Measurements from ENCODE around the gene BANP.

DNA sequence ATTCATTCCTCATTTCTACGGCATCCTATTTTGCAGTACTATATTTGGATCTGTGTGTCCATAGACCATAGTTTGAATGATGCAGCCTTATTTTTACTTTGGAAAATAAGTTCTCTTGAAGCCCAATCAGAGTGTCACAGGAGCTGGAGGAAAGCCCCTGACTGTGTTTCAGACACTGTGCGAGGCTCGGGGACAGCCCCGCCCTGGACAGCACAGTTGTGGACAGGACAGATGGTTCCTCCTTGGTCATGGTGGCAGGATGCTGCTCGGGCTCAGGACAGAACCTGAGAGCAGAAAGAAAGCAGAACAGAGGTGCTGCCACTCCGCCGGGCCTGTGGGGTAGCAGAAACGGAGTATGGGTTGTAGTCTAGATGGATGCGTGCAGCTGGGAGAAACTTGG lies 22.9 kb downstream of the BANP start:
- TF ChIP-seq, protein P1, sequence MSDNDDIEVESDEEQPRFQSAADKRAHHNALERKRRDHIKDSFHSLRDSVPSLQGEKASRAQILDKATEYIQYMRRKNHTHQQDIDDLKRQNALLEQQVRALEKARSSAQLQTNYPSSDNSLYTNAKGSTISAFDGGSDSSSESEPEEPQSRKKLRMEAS (IDR thresholded peaks at IDR 0.05; ENCODE audit: insufficient read depth, insufficient read length), result no peak
- TF ChIP-seq POLR2A (IDR thresholded peaks at IDR 0.05; ENCODE audit: low read depth, low read length) (no peak), CTCF (IDR thresholded peaks at IDR 0.05; ENCODE audit: extremely low read depth in 1 of 2, insufficient read depth in 1 of 2, low read depth in 1 of 2, low read length in 2 of 2) (no peak), POLR2AphosphoS5 (IDR thresholded peaks at IDR 0.05; ENCODE audit: insufficient read depth, low read depth, low read length) (no peak), EZH2 (IDR thresholded peaks at IDR 0.05; ENCODE audit: borderline replicate concordance, low read depth, low read length, severe bottlenecking) (no peak), MYC (IDR thresholded peaks at IDR 0.05; ENCODE audit: low read depth, low read length) (no peak), JUN (IDR thresholded peaks at IDR 0.05; ENCODE audit: borderline replicate concordance, insufficient read depth, insufficient read length, low read depth) (no peak), GATA2 (IDR thresholded peaks at IDR 0.05; ENCODE audit: insufficient read depth, insufficient read length, low read depth, low read length) (no peak), FOS (IDR thresholded peaks at IDR 0.05; ENCODE audit: borderline replicate concordance, insufficient read depth, low read length) (no peak)

Data from endothelial cell of umbilical vein (primary cell).